Measurements from ENCODE around the gene ARTN. TPM values are rescaled to one million over a fixed set of nuclear protein-coding genes. Genes with fewer than 3 reads are reported as not detected.

The ARTN gene
- total and polyA plus RNA-seq, 4 donors: 0.23 to 2.7 (median 1.2) TPM

- ATAC-seq (ENCODE audit: insufficient read depth, low FRiP score): no peak
- H3K27ac ChIP-seq (ENCODE audit: low read depth in 1 of 2, low read length in 1 of 2): no peak overlapping the region
- peaks cover 0 to 13% (median 6%) of the 10 kb centered on the region in 4 donors for H3K36me3 ChIP-seq (ENCODE audit: control insufficient read depth in 4 of 4, insufficient read depth in 4 of 4, low read length in 4 of 4)
- no peak overlapping the region for H3K4me3 ChIP-seq
- no peak for DNase-seq
- WGBS, 2 donors: 93 to 97% methylated on average over 3 of the region's 3 CpGs
- no peaks in the 10 kb centered on the region for H3K9me3 ChIP-seq (ENCODE audit: control insufficient read depth in 4 of 4, insufficient read depth in 3 of 4, low read length in 3 of 4)
- no peak overlapping the region for H3K9ac ChIP-seq (ENCODE audit: insufficient read depth in 1 of 2, low read length in 2 of 2)
- no peak for TF ChIP-seq CTCF (IDR thresholded peaks at IDR 0.05; ENCODE audit: control extremely low read depth, extremely low read depth)
- H3K27me3 ChIP-seq (ENCODE audit: control insufficient read depth in 3 of 3, insufficient read depth in 3 of 3, low read length in 2 of 3): no peaks in the 10 kb centered on the region
- peaks cover 0 to 13% (median 0%) of the 10 kb centered on the region in 5 donors for H3K4me1 ChIP-seq (ENCODE audit: control insufficient read depth in 5 of 5, insufficient read depth in 5 of 5, low read length in 5 of 5)
Measured at GRCh38 chr1:43900386-43900785, 33.2 kb upstream of the ARTN start.

- Histone ChIP-seq H3K9me3 (ENCODE audit: control insufficient read depth in 4 of 4, insufficient read depth in 3 of 4, low read length in 3 of 4) (no peaks in the 10 kb centered on the region), H3K36me3 (ENCODE audit: control insufficient read depth in 4 of 4, insufficient read depth in 4 of 4, low read length in 4 of 4) (peaks cover 0 to 12% (median 6%) of the 10 kb centered on the region in 4 donors), H3K9ac (ENCODE audit: insufficient read depth in 1 of 2, low read length in 2 of 2) (no peak overlapping the region), H3K27me3 (ENCODE audit: control insufficient read depth in 3 of 3, insufficient read depth in 3 of 3, low read length in 2 of 3) (no peaks in the 10 kb centered on the region), H3K4me3 (no peak overlapping the region), H3K27ac (ENCODE audit: low read depth in 1 of 2, low read length in 1 of 2) (no peak overlapping the region), H3K4me1 (ENCODE audit: control insufficient read depth in 5 of 5, insufficient read depth in 5 of 5, low read length in 5 of 5) (peaks cover 0 to 13% (median 0%) of the 10 kb centered on the region in 5 donors)
- ATAC-seq (ENCODE audit: insufficient read depth, low FRiP score) (no peak), DNase-seq (no peak)
- WGBS, 2 donors: 72 to 76% methylated on average over 7 of the region's 7 CpGs
- TF ChIP-seq CTCF (IDR thresholded peaks at IDR 0.05; ENCODE audit: control extremely low read depth, extremely low read depth): no peak
Measured at GRCh38 chr1:43901196-43901961, 32.2 kb upstream of the ARTN start.

DNA sequence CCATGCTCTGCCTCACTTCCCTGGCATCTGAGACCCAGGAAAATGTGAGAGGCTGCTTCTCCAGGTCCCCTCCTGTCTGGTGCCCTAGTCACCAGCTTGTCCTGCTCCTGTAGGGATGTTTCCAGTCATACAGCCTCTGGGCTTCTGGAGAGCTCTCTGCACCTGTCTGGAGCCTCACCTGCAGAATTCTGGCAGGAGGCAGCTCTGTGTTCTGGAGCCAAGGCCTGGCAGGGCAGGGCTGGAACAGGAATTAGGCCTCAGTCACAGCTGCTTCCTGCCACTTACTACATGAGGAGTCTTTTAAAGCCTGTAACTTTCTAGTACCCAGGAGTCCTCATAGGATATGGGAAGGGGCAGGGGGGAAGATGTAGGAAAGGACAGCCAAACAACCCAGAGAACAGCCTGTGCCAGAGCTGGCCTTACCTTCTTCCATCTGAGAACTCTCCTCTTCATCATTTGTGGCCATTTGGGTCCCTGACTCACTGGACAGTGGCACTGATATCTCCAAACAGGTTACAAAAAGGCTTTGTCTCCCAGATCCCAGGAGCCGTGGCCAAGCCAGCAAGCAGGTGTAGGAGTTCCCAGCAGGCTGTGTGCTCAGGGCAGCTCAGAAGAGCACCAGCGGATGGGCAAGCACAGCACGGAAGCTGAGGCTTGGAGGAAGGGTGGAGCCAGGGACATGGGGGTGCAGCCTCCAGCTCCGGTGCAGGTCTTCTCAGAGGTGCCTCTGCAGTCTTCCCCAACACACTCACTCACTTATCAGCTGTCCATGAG, 31.4 kb upstream of the ARTN start:
- Histone ChIP-seq H3K9me3 (ENCODE audit: control insufficient read depth in 4 of 4, insufficient read depth in 3 of 4, low read length in 3 of 4) (no peaks in the 10 kb centered on the region), H3K9ac (ENCODE audit: insufficient read depth in 1 of 2, low read length in 2 of 2) (no peak overlapping the region), H3K27me3 (ENCODE audit: control insufficient read depth in 3 of 3, insufficient read depth in 3 of 3, low read length in 2 of 3) (no peaks in the 10 kb centered on the region), H3K4me1 (ENCODE audit: control insufficient read depth in 5 of 5, insufficient read depth in 5 of 5, low read length in 5 of 5) (peaks cover 0 to 13% (median 0%) of the 10 kb centered on the region in 5 donors), H3K27ac (ENCODE audit: low read depth in 1 of 2, low read length in 1 of 2) (no peak overlapping the region), H3K4me3 (no peak overlapping the region), H3K36me3 (ENCODE audit: control insufficient read depth in 4 of 4, insufficient read depth in 4 of 4, low read length in 4 of 4) (peaks cover 0 to 11% (median 5%) of the 10 kb centered on the region in 4 donors)
- DNase-seq (no peak), ATAC-seq (ENCODE audit: insufficient read depth, low FRiP score) (no peak)
- 83 to 95% methylated on average over 4 of the region's 4 CpGs for WGBS, 2 donors
- TF ChIP-seq CTCF (IDR thresholded peaks at IDR 0.05; ENCODE audit: control extremely low read depth, extremely low read depth): no peak

Data from lung (tissue), 12 donors.